GM18870 (cell line): ENCODE results near the gene PPIE.
"Not testable (repeated sequence)": the region's sequence is repeated elsewhere in the genome, so short reads cannot be mapped to it uniquely, and the experiment has no call there.

Source experiments
- ATAC-seq: cut with Tn5 transposase; IDR thresholded peaks from one replicate; pipeline ENCODE4 v1.9.1; 2021; ENCODE audit warnings: moderate library complexity; ENCODE audit not compliant: unreplicated experiment

Gene PPIE

GRCh38 chr1:39757501-39757900 lies 18.8 kb downstream of the PPIE start:
- no peak for ATAC-seq

- no peak for ATAC-seq
Observed at GRCh38 chr1:39758556-39759435, 20.1 kb downstream of the PPIE start.

GRCh38 chr1:39759436-39759726 lies 20.7 kb downstream of the PPIE start:
- no peak for ATAC-seq

- ATAC-seq = no peak
Observed at GRCh38 chr1:39760074-39761008, 21.7 kb downstream of the PPIE start.

- no peak for ATAC-seq
Observed at GRCh38 chr1:39761016-39761415, 22.3 kb downstream of the PPIE start.

GRCh38 chr1:39761557-39762260 lies 23.0 kb downstream of the PPIE start:
- ATAC-seq = no peak

GRCh38 chr1:39762550-39763540 lies 24.2 kb downstream of the PPIE start:
- no peak for ATAC-seq

- ATAC-seq = not testable (repeated sequence)
Observed at GRCh38 chr1:39763619-39764374, 25.1 kb downstream of the PPIE start.

- not testable (repeated sequence) for ATAC-seq
Observed at GRCh38 chr1:39764512-39764911, 25.8 kb downstream of the PPIE start.

GRCh38 chr1:39766466-39766865 lies 27.8 kb downstream of the PPIE start:
- ATAC-seq = not testable (repeated sequence)

- not testable (repeated sequence) for ATAC-seq
Observed at GRCh38 chr1:39769502-39769901, 30.8 kb downstream of the PPIE start.

GRCh38 chr1:39770100-39771021 lies 31.7 kb downstream of the PPIE start:
- ATAC-seq = not testable (repeated sequence)

- not testable (repeated sequence) for ATAC-seq
Observed at GRCh38 chr1:39771022-39771532, 32.4 kb downstream of the PPIE start, which contains the start of gene OXCT2. Gene OXCT2 (minus strand): TSS chr1:39771348. CDS start chr1:39771255, 93 bp downstream.

GRCh38 chr1:39773369-39773979 lies 34.8 kb downstream of the PPIE start:
- ATAC-seq = not testable (repeated sequence)

GRCh38 chr1:39775141-39775540 lies 36.5 kb downstream of the PPIE start:
- not testable (repeated sequence) for ATAC-seq

- not testable (repeated sequence) for ATAC-seq
Observed at GRCh38 chr1:39775676-39776399, 37.2 kb downstream of the PPIE start.

GRCh38 chr1:39776400-39776713 lies 37.7 kb downstream of the PPIE start:
- no peak for ATAC-seq
